ENCODE measurements around the gene IQSEC1.

GRCh38 chr3:13114811-13115575, 41.8 kb upstream of the IQSEC1 start:
- no peak for TF ChIP-seq GATA3 (IDR thresholded peaks at IDR 0.05; ENCODE audit: low read depth, low read length)
- TF ChIP-seq GATA2 (IDR thresholded peaks at IDR 0.05; ENCODE audit: low read depth, low read length), result no peak
